GM21723 (cell line): ENCODE measurements around the gene UBE2S.

ENCODE experiments used
- ATAC-seq: cut with Tn5 transposase; IDR thresholded peaks from one replicate; pipeline ENCODE4 v1.9.1; 2021; ENCODE audit warnings: mild to moderate bottlenecking, moderate library complexity; ENCODE audit not compliant: unreplicated experiment

UBE2S gene

DNA sequence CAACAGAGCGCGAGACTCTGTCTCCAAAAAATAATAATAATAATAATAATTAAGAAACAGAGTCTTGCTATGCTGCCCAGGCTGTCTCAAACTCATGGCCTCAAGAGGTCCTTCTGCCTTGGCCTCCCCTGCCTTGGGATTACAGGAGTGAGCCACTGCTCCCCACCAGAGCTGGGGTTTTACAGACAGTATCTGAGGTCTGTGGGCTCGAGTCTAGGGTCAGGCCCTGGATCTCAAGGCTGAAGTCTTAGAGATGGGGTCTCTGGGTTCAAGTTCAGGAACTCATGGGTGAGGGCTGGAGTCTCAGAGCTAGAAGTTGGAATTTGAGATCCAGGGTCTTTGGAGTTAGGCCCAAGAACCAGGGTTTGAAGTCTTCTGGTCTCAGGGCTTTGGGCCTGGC lies 40.8 kb downstream of the UBE2S start:
- ATAC-seq, result no peak

DNA sequence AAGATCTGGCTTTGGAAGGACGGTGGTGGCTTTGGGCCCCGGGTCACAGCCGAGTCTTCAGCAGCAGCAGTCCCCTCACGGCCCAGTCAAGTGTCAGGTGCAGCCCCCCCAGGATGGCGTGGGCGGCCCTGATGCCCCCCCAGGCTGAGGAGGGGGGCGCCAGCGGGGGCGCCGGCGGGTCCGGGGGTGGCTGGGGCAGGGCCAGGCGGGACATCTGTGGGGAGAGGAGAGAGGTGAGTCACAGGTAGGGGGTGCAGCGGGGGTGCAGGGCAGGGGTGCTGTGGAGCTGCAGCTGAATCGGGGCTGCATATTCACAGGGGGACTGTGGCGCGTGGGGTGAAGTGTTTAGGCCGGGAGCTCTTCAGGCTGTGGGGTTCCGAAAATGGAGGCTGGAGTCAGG lies 41.6 kb downstream of the UBE2S start:
- no peak for ATAC-seq

DNA sequence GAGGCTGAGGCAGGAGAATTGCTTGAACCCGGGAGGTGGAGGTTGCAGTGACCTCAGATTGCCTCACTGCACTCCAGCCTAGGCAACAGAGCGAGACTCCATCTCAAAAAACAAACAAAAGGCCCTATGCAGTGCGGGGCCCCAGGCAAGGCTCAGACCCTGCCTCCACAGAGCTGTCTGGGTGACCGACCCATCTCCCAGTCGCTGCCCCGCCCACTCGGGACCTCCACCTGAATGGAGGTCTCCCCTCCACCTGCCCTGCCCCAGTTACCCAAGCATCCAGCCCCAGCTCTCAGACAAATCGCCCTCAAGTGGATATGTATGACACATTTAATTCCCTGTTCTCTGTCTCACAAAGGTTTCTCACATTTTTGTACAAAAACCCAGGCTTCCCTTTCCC lies 42.3 kb downstream of the UBE2S start:
- ATAC-seq, result no peak

DNA sequence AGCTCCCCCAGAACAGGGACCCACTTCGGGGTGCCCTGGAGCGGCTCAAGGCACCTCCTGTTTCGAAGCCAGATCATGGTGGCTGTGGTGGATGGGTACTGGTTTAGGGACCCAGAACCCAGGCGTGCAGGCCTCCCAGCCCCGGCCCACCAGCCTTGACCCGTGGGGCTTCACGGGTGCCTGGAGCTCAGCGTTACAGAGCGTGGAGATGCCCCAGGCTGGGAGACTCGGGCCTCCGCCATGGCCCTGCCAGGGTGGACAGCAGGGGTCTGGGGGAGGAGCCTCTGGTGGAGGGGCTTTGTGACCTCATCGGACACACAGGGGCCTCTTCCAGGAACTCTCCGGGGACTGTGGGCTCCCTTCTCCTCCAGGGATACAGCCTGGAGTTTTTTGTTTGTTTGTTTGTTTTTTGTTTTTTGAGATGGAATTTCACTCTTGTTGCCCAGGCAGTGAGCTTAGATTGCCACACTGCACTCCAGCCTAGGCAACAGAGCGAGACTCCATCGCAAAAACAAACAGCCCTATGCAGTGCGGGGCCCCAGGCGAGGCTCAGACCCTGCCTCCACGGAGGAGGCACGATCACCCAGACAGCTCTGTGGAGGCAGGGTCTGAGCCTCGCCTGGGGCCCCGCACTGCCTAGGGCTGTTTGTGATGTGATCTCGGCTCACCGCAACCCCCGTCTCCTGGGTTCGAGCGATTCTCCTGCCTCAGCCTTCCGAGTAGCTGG lies 44.4 kb downstream of the UBE2S start, which contains the start of gene GARIN5B:
GARIN5B (minus strand) TSS at position 271 of the 727 bp plus-strand sequence; CDS start at position 77, 194 bp downstream.
- no peak for ATAC-seq

DNA sequence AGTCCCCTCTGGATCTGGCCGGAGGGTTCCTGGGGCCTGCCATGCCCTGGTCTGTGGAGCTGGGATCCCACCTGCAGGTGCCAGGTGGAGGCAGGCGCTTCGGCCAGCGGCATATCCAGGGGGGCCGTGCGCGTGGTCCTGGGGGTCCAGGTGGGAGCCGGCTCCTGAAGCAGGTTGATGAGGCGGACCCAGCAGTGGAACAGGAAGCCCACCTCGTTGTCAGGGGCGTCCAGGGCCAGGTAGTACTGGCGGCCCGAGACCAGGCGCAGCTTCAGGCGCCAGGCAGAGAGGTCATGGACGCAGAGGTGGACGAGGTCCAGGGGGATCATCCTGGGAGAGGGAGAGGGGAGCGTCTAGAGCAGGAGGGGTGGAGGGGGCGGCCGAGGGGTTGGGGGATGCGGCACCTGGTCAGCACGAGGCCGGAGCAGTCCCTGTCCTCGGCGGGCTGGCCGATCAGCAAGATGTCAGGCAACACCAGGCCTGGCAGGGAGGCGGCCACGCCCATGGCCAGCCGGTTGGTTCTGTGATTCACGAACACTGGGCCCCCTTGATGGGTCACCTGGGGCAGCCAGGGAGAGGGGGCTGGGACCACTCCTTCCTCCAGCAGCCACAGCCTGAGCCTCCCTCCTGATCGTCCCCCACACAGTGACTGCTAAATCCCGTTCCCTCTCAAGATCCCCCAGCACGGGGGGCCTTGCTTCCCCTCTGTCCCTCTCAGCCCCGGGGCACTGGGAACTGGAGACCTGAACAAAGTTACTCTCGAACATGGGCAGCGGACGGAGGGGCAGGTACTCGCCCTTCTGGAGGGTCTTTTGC lies 45.2 kb downstream of the UBE2S start:
- no peak for ATAC-seq

DNA sequence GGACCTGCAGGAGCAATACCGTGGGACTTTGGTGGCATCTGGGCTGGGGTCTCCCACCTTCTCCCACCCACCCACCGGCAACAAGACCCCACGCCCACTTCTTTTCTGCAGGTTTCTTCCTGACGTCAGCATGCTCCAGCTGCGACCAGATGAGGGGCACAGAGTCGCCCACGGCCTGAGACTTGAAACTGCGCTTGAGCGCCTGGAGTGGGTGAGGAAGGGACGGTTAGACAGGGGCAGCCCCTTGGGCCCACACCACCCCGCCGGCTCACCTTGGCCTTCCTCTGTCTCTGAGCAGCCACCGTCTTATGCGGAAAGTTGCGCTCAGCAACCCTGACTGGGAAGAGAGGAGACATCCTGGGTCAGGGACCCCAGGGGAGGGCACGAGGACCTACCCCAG lies 46.7 kb downstream of the UBE2S start:
- ATAC-seq, result no peak

DNA sequence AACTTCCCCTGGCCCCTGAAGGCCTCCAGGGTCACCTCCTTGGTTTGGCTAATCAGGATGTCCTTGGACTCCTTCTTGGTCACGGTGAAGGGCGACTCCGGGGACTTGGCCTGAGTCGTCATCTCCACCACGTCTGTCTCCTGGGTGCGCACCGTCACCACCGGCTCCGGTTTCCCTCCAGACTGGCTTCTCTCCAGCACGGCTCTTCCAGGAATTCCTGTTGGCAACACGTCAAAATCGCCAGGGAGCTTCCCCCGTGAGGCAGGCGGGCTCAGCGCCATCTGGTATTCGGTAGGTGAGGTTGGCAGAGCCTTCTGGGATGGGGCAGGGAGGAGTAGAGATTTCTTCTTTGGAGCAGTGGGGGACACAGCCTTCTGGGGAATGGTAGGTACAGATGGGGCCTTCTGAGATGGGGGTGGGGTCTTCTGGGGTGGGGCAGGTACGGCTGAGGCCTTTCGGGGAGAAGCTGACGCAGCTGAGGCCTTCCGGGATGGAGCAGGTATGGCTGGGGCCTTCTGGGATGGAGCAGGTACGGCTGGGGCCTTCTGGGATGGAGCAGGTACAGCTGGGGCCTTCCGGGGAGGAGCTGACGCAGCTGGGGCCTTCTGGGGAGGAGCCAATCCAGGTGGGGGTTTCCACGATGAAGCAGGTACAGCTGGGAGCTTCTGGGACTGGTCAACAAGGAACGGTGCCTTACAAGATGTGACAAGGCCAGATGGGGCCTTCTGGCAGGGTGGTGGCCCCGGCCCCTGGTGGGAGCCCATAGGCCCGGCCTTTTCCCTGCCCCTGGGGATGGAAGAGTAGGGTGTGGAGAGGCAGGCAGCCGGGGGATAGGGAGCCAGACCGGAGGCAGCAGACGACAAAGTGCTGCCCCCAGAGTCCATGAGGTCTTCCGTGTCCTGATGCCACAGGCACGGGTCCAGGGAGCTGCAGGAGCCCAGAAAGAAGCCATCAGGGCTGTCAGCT lies 48.4 kb downstream of the UBE2S start:
- ATAC-seq, result no peak

DNA sequence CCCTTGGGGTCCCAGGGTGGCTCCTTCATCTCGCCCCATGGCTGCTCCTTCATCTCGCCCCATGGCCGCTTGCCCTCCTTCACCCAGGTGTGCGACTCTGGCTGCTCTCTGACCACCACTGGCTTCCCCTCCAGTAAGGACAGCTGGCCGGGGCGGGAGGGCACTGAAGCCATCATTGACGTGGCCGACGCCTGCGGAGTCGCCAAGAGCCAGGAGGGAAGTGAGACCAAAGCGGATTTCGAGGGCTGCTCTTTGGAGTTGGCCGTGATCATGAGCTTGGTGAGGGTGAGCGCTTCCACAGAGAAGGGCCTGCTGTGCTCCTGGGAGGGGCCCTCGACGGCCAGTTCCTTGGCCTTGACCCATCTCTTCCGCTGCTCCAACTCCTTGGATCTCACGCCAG lies 49.1 kb downstream of the UBE2S start:
- ATAC-seq, result no peak

DNA sequence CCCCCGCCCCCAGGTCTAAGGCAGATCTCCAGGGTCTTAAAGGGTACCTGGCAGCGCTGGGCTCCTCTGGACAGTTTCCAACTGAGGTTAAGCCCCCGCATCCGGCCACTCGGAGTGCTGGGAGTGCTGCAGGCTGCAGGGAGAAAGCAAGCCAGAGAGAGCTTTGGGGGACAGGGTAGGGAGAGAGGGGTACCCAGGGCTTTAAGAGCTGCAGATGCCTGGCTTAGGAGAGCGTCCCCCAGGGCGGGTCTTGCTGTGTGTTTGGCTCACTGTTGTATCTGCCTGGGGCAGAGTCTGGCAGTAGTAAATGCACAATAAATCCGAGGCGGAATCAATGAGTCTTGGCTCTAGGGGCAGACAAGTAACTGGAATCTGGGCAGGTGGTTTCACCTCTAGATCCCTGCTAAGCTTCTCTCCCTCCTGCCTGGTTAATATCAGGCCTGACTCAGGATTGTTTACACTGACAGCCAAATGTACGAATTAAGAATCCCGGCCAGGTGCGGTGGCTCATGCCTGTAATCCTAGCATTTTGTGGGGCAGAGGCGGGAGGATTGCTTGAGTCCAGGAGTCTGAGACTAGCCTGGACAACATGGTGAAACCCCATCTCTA lies 52.3 kb downstream of the UBE2S start:
- no peak for ATAC-seq

DNA sequence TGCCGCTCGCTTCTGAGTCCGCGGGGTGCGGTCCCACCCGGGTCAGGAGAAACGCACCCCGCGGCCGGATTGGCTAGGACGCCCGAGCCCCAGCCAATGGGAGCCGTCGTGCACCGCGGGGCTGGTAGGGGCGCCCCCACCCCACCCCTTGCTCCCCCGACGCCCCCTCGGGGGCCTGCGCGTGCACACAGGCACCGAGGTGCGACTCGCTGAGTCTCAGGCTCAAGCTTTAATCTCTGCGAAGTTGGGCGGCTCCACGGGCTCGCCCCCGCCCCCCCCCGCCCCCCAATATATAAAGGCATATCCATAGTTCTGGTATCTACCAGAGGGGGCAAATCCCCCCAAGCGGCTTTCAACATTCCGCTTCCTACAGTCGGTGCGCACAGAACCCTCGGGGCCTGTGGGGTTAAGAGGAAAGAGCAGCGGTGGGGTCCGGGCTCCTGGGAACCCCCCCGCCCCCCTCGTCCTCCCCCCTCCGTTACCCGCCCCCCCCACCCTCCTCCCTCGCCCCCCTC lies 52.8 kb downstream of the UBE2S start, which contains the start of gene COX6B2:
COX6B2 (minus strand) TSS at position 22 of the 515 bp plus-strand sequence. CDS start 198 bp downstream, outside the sequence.
- no peak for ATAC-seq

DNA sequence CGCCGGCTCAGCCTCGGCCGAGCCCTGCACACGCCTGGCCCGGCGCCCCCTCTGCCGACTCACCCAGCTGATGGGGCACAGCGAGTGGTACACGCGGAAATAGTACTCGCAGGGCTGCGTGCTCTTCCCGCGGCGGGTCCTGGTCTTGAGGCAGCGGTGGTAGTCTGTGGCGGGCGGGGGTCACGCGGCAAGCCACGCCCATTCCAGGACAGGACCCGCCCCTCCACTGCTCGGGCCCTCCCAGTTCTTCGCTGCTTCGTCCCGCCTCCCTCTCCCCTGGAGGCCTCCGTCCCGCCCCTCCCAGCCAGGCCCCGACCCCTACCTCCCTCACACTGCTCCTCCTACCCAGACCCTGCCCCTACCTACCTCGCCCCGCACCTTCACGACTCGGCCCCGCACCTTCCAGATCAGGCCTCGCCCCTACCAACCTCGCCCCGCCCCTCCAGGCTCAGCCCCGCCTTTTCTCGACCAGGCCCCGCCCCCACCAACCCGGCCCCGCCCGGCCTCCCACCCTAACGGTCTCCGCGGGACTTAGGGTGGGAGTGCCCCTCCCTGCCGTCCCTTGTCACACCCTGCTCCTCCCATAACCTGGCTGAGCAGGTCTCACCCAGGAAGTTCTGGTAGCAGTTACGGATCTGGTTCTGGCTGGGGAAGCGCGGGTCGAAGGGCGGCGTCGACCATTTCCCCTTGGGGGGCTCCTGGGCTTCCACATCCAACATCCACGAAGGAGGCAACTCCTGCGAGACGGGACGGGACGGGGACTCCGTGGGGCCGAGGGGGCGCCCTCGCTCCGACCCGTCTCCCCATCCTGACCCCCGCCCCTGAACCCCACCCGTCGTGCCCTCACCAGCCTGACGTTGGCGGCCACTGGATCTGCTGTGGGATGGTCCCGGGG lies 53.5 kb downstream of the UBE2S start:
- ATAC-seq, result peak; percentile 68

DNA sequence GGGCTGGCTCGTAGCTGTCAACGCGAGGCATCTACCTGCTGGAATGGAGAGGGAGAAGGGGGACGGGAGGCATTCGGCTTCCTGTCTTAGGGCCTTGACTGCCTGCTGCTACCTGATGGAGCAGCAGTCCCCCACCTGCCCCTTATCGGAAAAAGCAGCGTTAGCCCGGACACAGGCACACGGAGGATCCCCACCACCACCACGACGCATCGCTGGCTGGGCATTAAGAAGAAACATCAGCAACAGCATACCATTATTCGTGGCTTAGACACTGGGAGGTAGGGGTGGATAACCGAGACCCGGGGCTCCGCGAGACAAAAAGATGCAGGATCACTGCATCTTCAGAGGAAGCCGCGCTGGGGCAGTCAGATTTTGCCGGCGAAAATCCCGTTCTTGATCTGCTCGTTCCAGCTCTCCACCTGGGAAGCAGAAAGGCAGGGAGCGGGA lies 54.2 kb downstream of the UBE2S start:
- ATAC-seq, result no peak

DNA sequence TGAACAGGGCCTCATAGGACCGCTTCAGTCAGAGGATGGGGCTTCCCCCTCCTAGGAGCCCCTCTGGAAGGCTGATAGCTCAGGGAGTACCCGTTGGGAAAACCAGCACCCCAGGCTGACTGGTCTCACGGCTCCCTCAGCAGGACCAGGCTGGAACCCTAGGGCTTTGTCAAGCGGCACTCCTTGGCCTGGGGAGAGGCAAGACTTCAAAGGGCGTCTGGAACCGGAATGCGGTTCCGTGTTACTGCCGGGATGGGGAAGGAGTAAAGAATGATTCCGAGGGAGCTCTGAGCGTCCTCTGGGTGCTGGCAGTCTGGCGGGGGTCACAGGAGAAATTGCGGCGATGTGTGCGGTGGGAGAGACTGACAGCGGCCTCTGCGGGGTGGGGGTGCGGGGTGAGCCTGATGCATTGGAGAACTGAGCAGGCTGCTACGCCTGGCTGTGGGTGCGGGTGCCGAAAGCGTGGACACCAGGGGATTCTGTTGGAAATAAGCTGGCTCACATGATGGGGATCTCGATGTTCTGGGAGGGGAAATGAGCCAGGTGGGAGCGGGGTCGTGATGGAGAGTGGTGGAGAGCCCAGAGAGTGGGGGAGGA lies 54.9 kb downstream of the UBE2S start:
- ATAC-seq, result no peak

DNA sequence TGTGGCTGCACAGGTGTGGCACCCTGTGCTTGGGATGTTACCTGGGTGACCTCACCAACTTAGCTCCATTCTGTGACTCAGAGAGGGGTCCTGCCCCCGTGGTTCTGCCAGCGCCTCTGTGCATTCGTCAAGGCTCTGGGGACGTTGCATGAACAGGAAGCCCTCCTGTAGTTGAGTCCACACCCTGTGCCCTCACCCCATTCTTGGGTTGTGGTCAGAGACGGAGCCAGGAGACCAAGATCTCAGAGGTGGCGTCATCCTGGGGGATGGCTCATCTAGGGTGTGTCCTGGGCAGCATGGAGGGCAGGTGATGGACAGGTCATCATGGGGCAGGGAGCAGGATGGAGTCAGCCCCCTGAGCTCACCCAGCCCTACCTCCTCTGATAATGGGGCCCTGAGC lies 55.5 kb downstream of the UBE2S start:
- no peak for ATAC-seq

DNA sequence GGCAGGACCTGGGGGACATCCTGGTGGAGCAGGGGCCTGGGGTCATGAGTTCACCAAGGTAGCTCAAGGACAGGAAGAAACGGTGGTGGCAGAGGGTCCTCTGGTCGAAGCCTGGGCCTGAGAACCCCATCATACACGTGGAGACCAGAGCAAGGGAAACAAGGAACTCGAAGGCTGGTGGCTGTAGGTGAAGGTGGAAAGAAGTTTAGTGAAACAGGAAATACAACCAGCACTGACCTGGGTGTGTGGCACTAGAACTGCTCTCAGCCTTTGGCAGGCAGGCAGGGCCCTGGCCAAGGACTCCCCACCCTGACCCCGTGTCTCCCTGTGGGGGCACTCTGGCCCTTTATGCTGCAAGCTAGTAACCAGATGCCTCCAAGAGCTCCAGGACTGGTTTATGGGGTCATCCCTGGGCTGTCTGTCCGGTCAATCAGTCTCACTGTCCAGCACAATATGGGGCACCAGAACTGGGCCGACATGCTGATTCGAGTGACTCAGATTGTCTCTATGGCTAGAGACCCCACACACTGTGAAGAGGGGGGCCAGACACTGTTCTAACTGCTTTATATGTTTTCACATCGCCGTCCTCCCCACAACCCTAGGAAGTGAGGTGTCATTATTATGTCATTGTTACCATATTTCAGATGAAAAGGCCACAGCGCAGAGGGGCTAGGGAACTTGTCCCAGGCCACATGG lies 56.8 kb downstream of the UBE2S start:
- no peak for ATAC-seq
